ENCODE data around the gene STX18.

The STX18 gene

DNA sequence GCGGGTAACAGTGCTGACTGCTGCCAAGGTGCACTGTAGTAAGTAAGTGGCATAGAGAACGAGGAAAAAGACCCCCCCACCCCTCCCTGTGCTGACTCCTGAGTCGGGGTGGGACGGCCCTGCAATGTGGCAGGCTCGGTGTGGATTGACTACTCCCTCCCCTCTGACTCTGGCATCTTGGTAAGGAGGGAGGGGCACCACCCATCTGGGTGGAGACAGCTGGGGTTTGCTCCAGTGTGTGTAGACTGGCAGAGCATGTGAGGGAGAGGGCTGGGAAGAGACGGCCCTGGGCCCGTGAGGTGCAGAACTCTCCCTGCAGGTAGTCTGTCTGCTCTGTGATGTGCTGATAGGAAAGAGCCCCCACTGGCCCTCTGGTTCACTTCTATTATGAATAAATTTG is 124.0 kb downstream of the STX18 start:
- Mint-ChIP-seq H3K4me1 (ENCODE audit: low read depth) (no peaks in the 10 kb centered on the region), H3K4me3 (no peak overlapping the region)
- intact Hi-C loops (cut with micrococcal nuclease) = no loop called here

DNA sequence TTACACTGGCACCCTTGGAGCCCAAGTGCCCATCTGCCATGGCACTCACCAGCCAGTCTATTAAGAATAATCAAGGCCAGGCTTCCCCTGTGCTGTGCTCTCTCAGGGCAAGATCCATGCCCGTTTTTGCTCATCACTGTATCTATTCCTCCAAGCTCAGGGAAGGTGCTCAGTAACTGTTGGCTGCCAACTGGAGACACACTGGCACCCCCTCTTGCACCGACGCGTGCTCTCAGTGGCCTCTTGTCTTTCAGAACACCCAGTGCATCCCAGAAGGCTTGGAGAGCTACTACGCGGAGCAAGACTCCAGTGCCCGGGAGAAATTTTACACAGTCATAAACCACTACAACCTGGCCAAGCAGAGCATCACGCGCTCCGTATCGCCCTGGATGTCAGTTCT is 124.9 kb downstream of the STX18 start:
- Mint-ChIP-seq H3K9me3 (no peaks in the 10 kb centered on the region), H3K36me3 (ENCODE audit: low read depth) (peaks cover 66% of the 10 kb centered on the region), H3K4me1 (ENCODE audit: low read depth) (no peaks in the 10 kb centered on the region), H3K27ac (no peak overlapping the region), H3K4me3 (no peak overlapping the region), H3K27me3 (no peaks in the 10 kb centered on the region)
- intact Hi-C loops (cut with micrococcal nuclease) = no loop called here

More for the DNA sequence above, 124.0 kb downstream of the STX18 start:
- H3K36me3 Mint-ChIP-seq (ENCODE audit: low read depth) = peaks cover 75% of the 10 kb centered on the region
- H3K9me3 Mint-ChIP-seq = no peaks in the 10 kb centered on the region
- H3K27me3 Mint-ChIP-seq = no peaks in the 10 kb centered on the region
- no peak overlapping the region for H3K27ac Mint-ChIP-seq

DNA sequence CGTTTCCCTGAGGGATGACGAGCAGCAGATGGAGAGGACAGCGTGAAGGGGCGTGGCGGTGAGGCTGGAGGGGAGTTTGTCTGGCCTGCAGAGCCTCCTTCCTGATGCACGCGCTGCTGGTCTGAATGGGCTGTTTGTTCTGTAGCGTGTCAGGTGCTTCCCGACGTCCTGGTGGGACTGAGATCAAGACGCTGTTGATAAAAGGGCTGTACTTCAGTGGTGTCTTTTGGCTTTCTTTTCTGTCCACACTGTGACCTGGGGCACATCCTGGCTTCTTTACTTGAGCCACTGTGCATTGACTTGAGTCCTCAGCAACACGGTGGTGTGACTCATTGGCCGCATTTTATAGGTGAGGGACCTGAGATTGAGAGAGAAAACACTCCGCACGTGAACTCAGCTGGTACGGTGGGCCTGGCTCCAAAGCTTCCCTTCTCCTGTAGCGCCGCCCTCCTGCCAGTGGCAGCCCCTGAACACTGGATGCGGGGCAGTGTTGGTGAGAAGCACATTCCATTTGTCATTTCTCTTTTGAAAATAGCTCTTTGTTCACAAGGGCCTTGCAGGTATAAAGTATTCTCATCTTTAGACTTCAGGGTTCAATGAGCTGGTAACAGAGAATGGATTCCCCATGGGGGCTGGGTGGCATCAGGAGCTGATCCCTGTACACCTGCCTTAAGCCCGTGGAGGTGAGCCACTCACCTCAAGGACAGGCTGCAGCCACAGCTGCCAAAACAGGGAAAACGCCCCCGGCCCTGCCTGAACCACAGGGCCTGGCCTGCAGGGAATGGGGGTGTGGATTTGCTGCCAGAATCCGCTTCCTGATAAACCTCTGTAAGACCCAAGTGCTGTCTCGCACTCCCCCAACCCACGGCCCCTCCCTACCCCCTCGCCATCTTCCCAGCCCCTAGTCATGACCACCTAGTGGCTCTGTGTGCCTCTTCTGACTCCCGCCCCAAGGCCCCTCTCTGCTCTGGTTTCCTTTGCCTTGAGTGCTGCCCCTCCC is 125.7 kb downstream of the STX18 start:
- peaks cover 57% of the 10 kb centered on the region for H3K36me3 Mint-ChIP-seq (ENCODE audit: low read depth)

DNA sequence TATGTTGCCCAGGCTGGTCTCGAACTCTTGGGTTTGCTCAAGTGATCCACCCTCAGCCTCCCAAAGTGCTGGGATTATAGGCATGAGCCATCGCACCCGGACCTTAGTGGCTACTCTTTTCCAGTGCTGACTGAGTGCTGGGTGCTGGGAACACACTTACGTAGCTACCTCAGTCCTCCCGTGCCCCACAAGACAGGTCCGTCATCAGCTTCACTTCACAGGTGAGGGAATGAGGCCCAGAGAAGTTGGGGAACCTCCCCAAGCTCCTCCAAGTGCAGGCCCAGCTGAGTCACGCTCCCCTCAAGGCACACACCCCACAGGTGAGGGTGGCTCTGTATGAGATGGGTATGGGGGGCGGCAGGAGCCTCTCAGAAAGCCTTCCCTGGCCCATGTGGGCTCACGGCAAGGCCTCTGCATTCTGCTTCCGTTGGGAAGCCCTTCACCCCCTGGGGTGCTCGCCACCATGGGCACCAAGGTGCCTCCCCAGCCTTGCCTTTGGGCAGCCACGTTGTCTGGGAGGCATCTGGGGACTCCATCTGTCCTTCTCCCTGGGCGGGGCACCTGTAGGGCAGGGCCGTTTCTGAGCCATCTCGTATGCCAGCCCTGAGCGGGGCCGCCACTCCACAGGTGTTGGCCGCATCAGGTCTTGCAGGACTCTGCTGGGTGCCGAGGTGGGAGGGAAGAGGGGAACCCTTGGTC is 126.6 kb downstream of the STX18 start:
- Mint-ChIP-seq H3K4me1 (ENCODE audit: low read depth) (no peaks in the 10 kb centered on the region), H3K36me3 (ENCODE audit: low read depth) (peaks cover 49% of the 10 kb centered on the region), H3K27me3 (no peaks in the 10 kb centered on the region), H3K9me3 (no peaks in the 10 kb centered on the region), H3K27ac (no peak overlapping the region), H3K4me3 (no peak overlapping the region)
- intact Hi-C loops (cut with micrococcal nuclease) = no loop called here

More for the DNA sequence above, 125.7 kb downstream of the STX18 start:
- no peaks in the 10 kb centered on the region for H3K4me1 Mint-ChIP-seq (ENCODE audit: low read depth)
- no peak overlapping the region for H3K4me3 Mint-ChIP-seq
- intact Hi-C loops (cut with micrococcal nuclease) = no loop called here
- H3K9me3 Mint-ChIP-seq = no peaks in the 10 kb centered on the region
- no peaks in the 10 kb centered on the region for H3K27me3 Mint-ChIP-seq
- H3K27ac Mint-ChIP-seq = no peak overlapping the region

DNA sequence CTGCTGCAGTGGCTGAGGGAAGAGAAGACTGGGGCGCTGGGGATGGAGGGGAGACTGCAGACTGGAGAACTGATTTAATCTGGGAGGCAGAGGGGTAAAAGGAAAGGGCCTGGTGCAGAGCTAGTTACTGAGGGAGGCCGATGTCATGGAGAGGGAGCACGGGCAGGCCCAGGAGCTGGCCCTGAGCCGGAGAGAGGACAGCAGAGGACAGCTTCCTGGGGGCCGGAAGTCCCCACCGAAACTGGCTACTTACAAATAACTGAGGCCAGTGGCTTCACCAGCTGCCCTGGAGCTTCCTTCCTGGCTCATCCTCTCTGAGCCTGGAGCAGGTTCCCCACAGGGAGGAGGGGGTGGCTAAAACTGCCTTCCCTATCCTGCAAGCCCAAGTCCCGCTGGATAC is 128.0 kb downstream of the STX18 start:
- H3K4me1 Mint-ChIP-seq (ENCODE audit: low read depth) = no peaks in the 10 kb centered on the region
- no peaks in the 10 kb centered on the region for H3K27me3 Mint-ChIP-seq
- no peak overlapping the region for H3K27ac Mint-ChIP-seq
- H3K4me3 Mint-ChIP-seq = no peak overlapping the region
- peaks cover 34% of the 10 kb centered on the region for H3K36me3 Mint-ChIP-seq (ENCODE audit: low read depth)
- H3K9me3 Mint-ChIP-seq = no peaks in the 10 kb centered on the region
- intact Hi-C loops (cut with micrococcal nuclease) = no loop called here

DNA sequence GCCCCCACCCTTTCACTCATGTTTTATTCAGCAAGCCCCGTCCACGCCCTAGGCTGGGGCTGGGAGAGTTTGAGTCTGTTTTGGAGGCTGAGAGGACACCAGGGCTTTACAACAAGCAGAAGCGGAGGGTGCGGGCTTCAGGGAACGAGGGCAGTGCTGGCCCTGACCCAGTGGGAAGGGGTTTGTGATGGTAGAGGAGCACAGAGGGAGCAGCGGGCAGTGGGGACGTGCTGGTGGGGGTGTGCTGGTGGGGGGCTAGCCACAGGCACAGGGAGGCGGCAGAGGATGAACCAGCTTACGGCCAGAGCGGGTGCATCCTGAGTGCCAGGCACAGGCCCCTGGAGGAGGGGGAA is 128.5 kb downstream of the STX18 start:
- Mint-ChIP-seq H3K4me3 (no peak overlapping the region), H3K9me3 (no peaks in the 10 kb centered on the region), H3K27ac (no peak overlapping the region), H3K4me1 (ENCODE audit: low read depth) (no peaks in the 10 kb centered on the region), H3K27me3 (no peaks in the 10 kb centered on the region), H3K36me3 (ENCODE audit: low read depth) (peaks cover 30% of the 10 kb centered on the region)
- intact Hi-C loops (cut with micrococcal nuclease) = no loop called here

DNA sequence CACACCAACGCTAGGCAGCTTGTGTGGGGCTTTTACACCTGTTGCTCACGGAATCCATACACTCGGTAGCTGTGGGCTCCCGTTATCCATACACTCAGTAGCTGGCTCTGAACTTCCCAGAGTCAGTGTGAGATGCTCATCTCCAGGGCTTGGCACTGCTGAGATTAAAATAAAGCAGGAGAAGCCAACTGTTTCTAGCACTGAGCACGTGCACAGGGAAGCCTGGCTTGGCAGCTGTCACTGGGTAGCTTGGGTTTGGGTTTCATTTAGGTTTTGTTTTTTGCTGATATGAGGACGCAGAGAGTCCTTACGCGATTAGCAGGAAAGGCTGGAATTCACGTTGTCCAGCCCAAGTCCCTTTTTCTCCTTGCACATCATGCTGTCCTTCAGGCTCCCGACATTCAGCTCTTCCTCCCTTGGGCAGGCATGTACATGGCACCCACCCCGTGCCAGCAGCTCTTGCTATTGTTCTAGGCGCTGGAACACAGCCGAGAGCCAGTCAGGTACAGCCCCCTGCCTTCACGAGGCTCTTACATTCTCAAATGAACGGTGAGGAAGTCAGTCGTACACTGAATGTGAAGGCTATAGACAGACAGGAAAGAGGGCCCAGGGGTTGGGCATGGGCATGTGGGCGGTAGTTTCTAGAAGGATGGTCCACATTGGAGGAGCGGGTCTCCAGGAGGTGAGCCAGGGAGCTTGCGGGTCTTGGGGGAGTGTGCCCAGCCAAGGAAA is 129.0 kb downstream of the STX18 start:
- H3K9me3 Mint-ChIP-seq = no peaks in the 10 kb centered on the region
- H3K27me3 Mint-ChIP-seq = no peaks in the 10 kb centered on the region
- H3K4me3 Mint-ChIP-seq = no peak overlapping the region
- no peak overlapping the region for H3K27ac Mint-ChIP-seq
- H3K4me1 Mint-ChIP-seq (ENCODE audit: low read depth) = no peaks in the 10 kb centered on the region
- intact Hi-C loops (cut with micrococcal nuclease) = no loop called here
- H3K36me3 Mint-ChIP-seq (ENCODE audit: low read depth) = peaks cover 24% of the 10 kb centered on the region

DNA sequence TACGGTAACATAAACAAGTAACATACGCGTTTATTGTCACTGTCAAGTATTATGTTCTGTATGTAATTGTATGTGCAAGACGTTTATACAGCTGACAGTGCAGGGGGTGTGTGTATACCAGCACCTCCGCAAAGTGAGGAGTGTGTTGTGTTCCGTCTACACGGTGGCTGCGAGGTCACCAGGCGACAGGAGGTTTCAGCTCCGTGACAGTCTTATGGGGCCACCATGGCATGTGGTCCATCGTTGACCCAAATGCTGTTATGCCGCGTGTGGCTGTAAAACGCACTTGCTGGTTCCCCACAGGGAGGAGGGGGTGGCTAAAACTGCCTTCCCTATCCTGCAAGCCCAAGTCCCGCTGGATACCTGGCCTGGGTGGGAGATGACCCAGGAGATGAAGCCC is 129.9 kb downstream of the STX18 start:
- Mint-ChIP-seq H3K27me3 (no peaks in the 10 kb centered on the region), H3K4me1 (ENCODE audit: low read depth) (no peaks in the 10 kb centered on the region), H3K36me3 (ENCODE audit: low read depth) (peaks cover 15% of the 10 kb centered on the region), H3K4me3 (no peak overlapping the region), H3K9me3 (no peaks in the 10 kb centered on the region), H3K27ac (no peak overlapping the region)
- intact Hi-C loops (cut with micrococcal nuclease) = no loop called here

DNA sequence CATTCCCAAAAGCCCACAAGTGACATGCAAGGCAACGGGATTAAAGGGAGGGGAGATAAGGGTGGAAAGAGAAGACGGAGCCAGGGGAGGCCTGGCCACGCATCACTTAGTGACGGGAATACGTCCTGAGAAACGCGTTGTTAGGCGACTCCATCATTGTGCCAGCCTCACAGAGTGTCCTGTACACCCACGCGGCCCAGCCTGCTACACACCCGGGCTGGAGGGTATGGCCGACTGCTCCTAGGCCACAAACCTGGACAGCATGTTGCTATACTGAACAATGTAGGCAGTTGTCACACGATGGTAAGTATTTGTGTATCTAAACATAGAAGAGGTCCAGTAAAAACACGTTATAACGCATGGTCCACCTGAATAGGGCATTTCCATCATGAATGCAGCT is 131.6 kb downstream of the STX18 start:
- Mint-ChIP-seq H3K4me1 (ENCODE audit: low read depth) (no peaks in the 10 kb centered on the region), H3K27me3 (no peaks in the 10 kb centered on the region), H3K9me3 (no peaks in the 10 kb centered on the region), H3K27ac (no peak overlapping the region), H3K36me3 (ENCODE audit: low read depth) (no peaks in the 10 kb centered on the region), H3K4me3 (no peak overlapping the region)
- intact Hi-C loops (cut with micrococcal nuclease) = no loop called here

DNA sequence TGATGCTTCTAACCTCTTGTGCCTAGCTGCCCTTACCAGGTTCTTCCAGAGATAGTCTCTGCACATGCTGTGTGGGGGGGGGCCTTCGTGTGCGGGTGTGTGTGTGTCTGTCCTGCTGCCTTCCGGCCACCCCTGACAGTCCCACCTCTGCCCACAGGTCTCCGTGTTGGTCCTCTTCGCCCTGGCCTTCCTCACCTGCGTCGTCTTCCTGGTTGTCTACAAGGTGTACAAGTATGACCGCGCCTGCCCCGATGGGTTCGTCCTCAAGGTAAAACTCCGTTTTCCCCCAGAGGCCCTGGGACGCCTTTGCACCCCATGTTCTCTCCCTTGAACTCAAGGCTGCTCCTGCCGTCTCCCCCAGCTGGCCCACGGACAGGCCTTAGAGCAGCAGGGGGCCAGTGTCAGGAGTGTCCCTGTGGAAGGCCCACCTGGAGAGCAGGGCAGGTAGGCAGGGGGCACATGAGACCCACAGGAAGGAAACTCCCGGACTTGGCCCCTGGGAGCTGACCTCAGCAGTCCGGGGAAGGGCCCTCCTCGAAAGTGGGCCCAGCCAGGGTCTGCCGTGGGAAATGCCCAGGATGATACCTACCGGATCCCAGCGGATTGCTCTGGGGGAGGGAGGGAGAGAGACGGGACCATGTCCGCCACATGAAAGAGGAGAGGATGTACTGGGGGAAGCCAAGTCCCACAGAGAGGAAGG is 132.3 kb downstream of the STX18 start:
- Mint-ChIP-seq H3K4me3 (no peak overlapping the region), H3K4me1 (ENCODE audit: low read depth) (no peaks in the 10 kb centered on the region), H3K27ac (no peak overlapping the region), H3K27me3 (no peaks in the 10 kb centered on the region), H3K9me3 (no peaks in the 10 kb centered on the region), H3K36me3 (ENCODE audit: low read depth) (no peaks in the 10 kb centered on the region)
- intact Hi-C loops (cut with micrococcal nuclease) = no loop called here

DNA sequence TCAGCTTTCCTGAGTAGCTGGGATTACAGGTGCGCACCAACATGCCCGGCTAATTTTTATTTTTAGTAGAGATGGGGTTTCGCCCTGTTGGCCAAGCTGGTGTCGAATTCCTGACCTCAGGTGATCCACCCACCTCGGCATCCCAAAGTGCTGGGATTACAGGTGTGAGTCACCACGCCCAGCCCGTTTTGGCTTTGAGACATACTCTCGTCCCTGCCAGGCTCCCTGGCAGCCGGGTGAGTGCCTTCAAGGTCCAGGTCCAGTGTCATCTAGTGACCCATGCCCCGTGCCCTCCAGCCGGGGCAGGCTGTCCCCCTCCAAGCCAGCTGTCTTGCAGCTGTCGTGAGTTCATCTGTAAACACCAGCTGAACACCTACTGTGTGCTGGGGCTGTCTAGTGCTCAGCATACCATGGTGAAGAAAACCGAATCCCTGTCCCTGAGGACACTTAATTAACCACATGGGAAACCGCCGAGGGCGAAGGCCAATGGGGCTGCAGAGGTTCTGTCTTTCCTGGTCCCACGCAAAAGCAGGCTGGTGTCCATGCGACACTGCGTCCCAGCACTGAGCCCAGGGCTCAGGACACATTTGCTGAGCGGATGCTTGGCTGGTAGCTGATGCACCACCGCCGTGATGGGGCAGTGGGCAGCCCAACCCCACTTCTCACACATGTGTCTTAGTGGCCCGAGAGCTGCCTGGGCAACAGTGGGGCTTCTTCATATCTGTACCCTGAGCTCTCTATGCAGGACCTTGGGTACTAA is 133.1 kb downstream of the STX18 start:
- intact Hi-C loops (cut with micrococcal nuclease) = no loop called here
- no peaks in the 10 kb centered on the region for H3K9me3 Mint-ChIP-seq
- no peak overlapping the region for H3K4me3 Mint-ChIP-seq
- no peaks in the 10 kb centered on the region for H3K36me3 Mint-ChIP-seq (ENCODE audit: low read depth)
- H3K4me1 Mint-ChIP-seq (ENCODE audit: low read depth) = no peaks in the 10 kb centered on the region
- H3K27ac Mint-ChIP-seq = no peak overlapping the region
- H3K27me3 Mint-ChIP-seq = no peaks in the 10 kb centered on the region

DNA sequence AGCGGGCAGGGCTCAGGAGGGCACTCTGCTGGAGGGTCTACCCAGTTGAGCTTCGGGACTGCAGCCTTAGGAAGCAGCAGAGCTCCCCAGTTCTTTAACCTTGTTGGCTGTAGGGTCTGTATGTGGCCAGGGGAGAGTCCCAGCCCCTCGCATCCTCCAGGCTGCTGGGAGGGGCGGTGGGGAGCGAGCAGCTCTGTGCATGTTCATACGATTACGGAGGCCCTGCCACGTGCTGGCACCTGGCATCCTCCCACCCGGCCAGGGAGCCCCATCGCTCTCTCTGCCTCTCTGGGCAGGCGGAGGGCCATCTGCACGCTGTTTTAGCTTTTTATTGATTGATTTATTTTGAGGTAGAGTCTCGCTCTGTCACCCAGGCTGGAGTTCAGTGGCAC is 133.7 kb downstream of the STX18 start:
- H3K4me3 Mint-ChIP-seq = no peak overlapping the region
- intact Hi-C loops (cut with micrococcal nuclease) = no loop called here
- H3K27ac Mint-ChIP-seq = no peak overlapping the region
- H3K9me3 Mint-ChIP-seq = no peaks in the 10 kb centered on the region
- no peaks in the 10 kb centered on the region for H3K27me3 Mint-ChIP-seq
- no peaks in the 10 kb centered on the region for H3K4me1 Mint-ChIP-seq (ENCODE audit: low read depth)
- no peaks in the 10 kb centered on the region for H3K36me3 Mint-ChIP-seq (ENCODE audit: low read depth)

All from dendritic cell treated with granulocyte-macrophage colony-stimulating factor and Interleukin-4, amounts not matched to agents 40 ng/mL and 50 ng/mL, for 4 days (primary cell).